ENCODE data around the gene PCSK6.

DNA sequence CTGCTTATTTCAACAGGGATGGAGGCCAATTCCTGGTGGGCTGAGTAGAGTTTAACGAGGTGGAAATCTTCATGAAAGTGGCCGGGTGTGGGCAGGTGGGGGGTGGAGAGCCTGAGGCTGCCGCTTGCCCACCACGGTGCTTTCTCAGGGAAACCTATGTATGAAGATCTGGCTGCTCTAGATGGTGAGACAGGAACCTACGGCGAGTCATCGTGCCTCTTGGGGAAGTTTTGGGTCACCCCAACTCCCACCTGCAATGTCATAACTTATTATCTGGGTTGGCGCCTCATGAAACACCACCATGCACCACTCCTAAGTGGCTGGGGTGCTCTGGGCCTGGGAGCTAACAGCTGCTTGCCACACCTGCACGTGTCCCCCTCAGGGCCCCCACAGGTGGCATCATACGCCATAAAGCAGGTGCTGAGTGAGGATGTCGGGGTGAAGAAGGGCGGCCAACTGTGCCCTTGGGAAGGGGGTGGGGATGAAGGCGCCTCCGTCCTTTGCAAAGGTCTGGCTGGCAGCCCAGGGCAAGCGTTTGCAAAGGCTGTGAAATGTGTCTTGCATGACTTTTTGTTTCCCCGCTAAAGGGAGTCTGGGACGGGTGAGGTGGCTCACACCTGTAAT is 166.5 kb downstream of the PCSK6 start:
- TF ChIP-seq, protein P1, sequence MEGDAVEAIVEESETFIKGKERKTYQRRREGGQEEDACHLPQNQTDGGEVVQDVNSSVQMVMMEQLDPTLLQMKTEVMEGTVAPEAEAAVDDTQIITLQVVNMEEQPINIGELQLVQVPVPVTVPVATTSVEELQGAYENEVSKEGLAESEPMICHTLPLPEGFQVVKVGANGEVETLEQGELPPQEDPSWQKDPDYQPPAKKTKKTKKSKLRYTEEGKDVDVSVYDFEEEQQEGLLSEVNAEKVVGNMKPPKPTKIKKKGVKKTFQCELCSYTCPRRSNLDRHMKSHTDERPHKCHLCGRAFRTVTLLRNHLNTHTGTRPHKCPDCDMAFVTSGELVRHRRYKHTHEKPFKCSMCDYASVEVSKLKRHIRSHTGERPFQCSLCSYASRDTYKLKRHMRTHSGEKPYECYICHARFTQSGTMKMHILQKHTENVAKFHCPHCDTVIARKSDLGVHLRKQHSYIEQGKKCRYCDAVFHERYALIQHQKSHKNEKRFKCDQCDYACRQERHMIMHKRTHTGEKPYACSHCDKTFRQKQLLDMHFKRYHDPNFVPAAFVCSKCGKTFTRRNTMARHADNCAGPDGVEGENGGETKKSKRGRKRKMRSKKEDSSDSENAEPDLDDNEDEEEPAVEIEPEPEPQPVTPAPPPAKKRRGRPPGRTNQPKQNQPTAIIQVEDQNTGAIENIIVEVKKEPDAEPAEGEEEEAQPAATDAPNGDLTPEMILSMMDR (IDR thresholded peaks at IDR 0.05): no peak
- TF ChIP-seq, protein P2, sequence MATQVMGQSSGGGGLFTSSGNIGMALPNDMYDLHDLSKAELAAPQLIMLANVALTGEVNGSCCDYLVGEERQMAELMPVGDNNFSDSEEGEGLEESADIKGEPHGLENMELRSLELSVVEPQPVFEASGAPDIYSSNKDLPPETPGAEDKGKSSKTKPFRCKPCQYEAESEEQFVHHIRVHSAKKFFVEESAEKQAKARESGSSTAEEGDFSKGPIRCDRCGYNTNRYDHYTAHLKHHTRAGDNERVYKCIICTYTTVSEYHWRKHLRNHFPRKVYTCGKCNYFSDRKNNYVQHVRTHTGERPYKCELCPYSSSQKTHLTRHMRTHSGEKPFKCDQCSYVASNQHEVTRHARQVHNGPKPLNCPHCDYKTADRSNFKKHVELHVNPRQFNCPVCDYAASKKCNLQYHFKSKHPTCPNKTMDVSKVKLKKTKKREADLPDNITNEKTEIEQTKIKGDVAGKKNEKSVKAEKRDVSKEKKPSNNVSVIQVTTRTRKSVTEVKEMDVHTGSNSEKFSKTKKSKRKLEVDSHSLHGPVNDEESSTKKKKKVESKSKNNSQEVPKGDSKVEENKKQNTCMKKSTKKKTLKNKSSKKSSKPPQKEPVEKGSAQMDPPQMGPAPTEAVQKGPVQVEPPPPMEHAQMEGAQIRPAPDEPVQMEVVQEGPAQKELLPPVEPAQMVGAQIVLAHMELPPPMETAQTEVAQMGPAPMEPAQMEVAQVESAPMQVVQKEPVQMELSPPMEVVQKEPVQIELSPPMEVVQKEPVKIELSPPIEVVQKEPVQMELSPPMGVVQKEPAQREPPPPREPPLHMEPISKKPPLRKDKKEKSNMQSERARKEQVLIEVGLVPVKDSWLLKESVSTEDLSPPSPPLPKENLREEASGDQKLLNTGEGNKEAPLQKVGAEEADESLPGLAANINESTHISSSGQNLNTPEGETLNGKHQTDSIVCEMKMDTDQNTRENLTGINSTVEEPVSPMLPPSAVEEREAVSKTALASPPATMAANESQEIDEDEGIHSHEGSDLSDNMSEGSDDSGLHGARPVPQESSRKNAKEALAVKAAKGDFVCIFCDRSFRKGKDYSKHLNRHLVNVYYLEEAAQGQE (IDR thresholded peaks at IDR 0.05; ENCODE audit: insufficient read depth in 1 of 2, low read depth in 2 of 2, low read length in 1 of 2): no peak
- TF ChIP-seq POLR2AphosphoS5 (IDR thresholded peaks at IDR 0.05; ENCODE audit: low read depth, low read length): no peak
- no peak for TF ChIP-seq SIN3A (IDR thresholded peaks at IDR 0.05; ENCODE audit: borderline replicate concordance, insufficient read depth, low read depth, low read length)

All from Panc1 (cell line).